WERI-Rb-1 (cell line): ENCODE data around the gene COMMD3.

ENCODE experiments used
- DNase-seq: peaks from one replicate; pipeline ENCODE4 v3.0.0-alpha.2; 2020
- H3K27ac ChIP-seq: fragments of 250-450 bp; sonication (Bioruptor Pico); 2 replicates; pipeline ENCODE4 v1.5.1; 2020; ENCODE audit warnings: mild to moderate bottlenecking, moderate library complexity
- H3K27me3 ChIP-seq: fragments of 250-450 bp; sonication (Bioruptor Pico); 2 replicates; pipeline ENCODE4 v1.5.1; 2021; ENCODE audit warnings: mild to moderate bottlenecking, low read depth, moderate library complexity; ENCODE audit not compliant: insufficient read depth, severe bottlenecking
- H3K36me3 ChIP-seq: fragments of 250-450 bp; sonication (Bioruptor Pico); 2 replicates; pipeline ENCODE4 v1.5.1; 2020; ENCODE audit warnings: mild to moderate bottlenecking, moderate library complexity
- H3K4me3 ChIP-seq: 2 replicates; pipeline ENCODE4 v1.5.1; 2011; ENCODE audit warnings: low read depth, mild to moderate bottlenecking, control low read depth, low read length
- H3K9me3 ChIP-seq: fragments of 250-450 bp; sonication (Bioruptor Pico); 2 replicates; pipeline ENCODE4 v1.5.1; 2021; ENCODE audit warnings: mild to moderate bottlenecking, moderate library complexity; ENCODE audit not compliant: severe bottlenecking
- CTCF ChIP-seq: IDR thresholded peaks from 2 replicates; pipeline ENCODE4 v1.5.1; 2011; ENCODE audit warnings: low read depth, mild to moderate bottlenecking, control low read depth, inconsistent platforms, low read length

The COMMD3 gene

GRCh38 chr10:22293747-22294404, 22.3 kb upstream of the COMMD3 start:
- TF ChIP-seq CTCF = no peak
- Histone ChIP-seq H3K27ac (no peak overlapping the region), H3K36me3 (no peaks in the 10 kb centered on the region), H3K27me3 (no peaks in the 10 kb centered on the region), H3K4me3 (no peak overlapping the region), H3K9me3 (no peaks in the 10 kb centered on the region)
- DNase-seq = no peak

- Histone ChIP-seq H3K27me3 (no peaks in the 10 kb centered on the region), H3K4me3 (no peak overlapping the region), H3K9me3 (no peaks in the 10 kb centered on the region), H3K36me3 (no peaks in the 10 kb centered on the region), H3K27ac (no peak overlapping the region)
- no peak for TF ChIP-seq CTCF
- no peak for DNase-seq
These were observed 21.5 kb upstream of the COMMD3 start for GRCh38 chr10:22294694-22295093.

GRCh38 chr10:22301193-22301592, 15.0 kb upstream of the COMMD3 start:
- peak; percentile 53 for TF ChIP-seq CTCF
- no peaks in the 10 kb centered on the region for H3K9me3 ChIP-seq
- peak; percentile 47 for DNase-seq
- no peak overlapping the region for H3K27ac ChIP-seq
- H3K27me3 ChIP-seq = no peaks in the 10 kb centered on the region
- H3K4me3 ChIP-seq = no peak overlapping the region
- no peaks in the 10 kb centered on the region for H3K36me3 ChIP-seq

- no peak for TF ChIP-seq CTCF
- H3K9me3 ChIP-seq = no peaks in the 10 kb centered on the region
- no peak for DNase-seq
- no peak overlapping the region for H3K4me3 ChIP-seq
- no peaks in the 10 kb centered on the region for H3K36me3 ChIP-seq
- no peak overlapping the region for H3K27ac ChIP-seq
- no peaks in the 10 kb centered on the region for H3K27me3 ChIP-seq
These were observed 12.7 kb upstream of the COMMD3 start for GRCh38 chr10:22303461-22303860.

GRCh38 chr10:22305721-22306120, 10.5 kb upstream of the COMMD3 start:
- DNase-seq = no peak
- no peaks in the 10 kb centered on the region for H3K9me3 ChIP-seq
- no peak overlapping the region for H3K27ac ChIP-seq
- no peak overlapping the region for H3K4me3 ChIP-seq
- no peak for TF ChIP-seq CTCF
- no peaks in the 10 kb centered on the region for H3K27me3 ChIP-seq
- no peaks in the 10 kb centered on the region for H3K36me3 ChIP-seq

GRCh38 chr10:22308390-22308789, 7.8 kb upstream of the COMMD3 start:
- Histone ChIP-seq H3K36me3 (no peaks in the 10 kb centered on the region), H3K27ac (no peak overlapping the region), H3K27me3 (no peaks in the 10 kb centered on the region), H3K9me3 (no peaks in the 10 kb centered on the region), H3K4me3 (no peak overlapping the region)
- DNase-seq = no peak
- no peak for TF ChIP-seq CTCF
